Naive B cell (primary cell): ENCODE measurements around the gene FUT6. TPM values are rescaled to one million over a fixed set of nuclear protein-coding genes. Genes with fewer than 3 reads are reported as not detected.
"Not testable (repeated sequence)": the region's sequence is repeated elsewhere in the genome, so short reads cannot be mapped to it uniquely, and the experiment has no call there.

Experiments
- ATAC-seq, 2 donors: fragments of 150-1000 bp; cut with Tn5 transposase; 2 replicates each; pipeline ENCODE4 v1.10.0; 2021; ENCODE audit warnings: low read depth in 2 of 2, mild to moderate bottlenecking in 2 of 2, moderate library complexity in 2 of 2
- DNase-seq: peaks from one replicate; pipeline ENCODE4 v3.0.0; 2022
- H3K27ac Mint-ChIP-seq, 6 donors: one replicate each; pipeline ENCODE4 v1.8.0; 2020 to 2022; ENCODE audit warnings: mild to moderate bottlenecking in 6 of 6, mixed read lengths in 6 of 6, moderate library complexity in 5 of 6, inconsistent platforms in 2 of 6
- H3K27me3 Mint-ChIP-seq, 3 donors: one replicate each; pipeline ENCODE4 v1.8.0; 2021 to 2022; ENCODE audit warnings: mixed read lengths in 3 of 3, mild to moderate bottlenecking in 1 of 3
- H3K36me3 Mint-ChIP-seq, 2 donors: one replicate each; pipeline ENCODE4 v1.8.0; 2020 to 2022; ENCODE audit warnings: mixed read lengths in 2 of 2, inconsistent platforms in 1 of 2, mild to moderate bottlenecking in 1 of 2
- H3K4me1 Mint-ChIP-seq, 3 donors: one replicate each; pipeline ENCODE4 v1.8.0; 2020 to 2022; ENCODE audit warnings: mixed read lengths in 3 of 3, inconsistent platforms in 1 of 3, mild to moderate bottlenecking in 1 of 3, moderate library complexity in 1 of 3
- H3K4me3 Mint-ChIP-seq, 8 donors: one replicate each; pipeline ENCODE4 v1.8.0; 2020 to 2022; ENCODE audit warnings: mild to moderate bottlenecking in 8 of 8, mixed read lengths in 8 of 8, moderate library complexity in 8 of 8, inconsistent platforms in 2 of 8
- H3K9me3 Mint-ChIP-seq, 7 donors: one replicate each; pipeline ENCODE4 v1.8.0; 2020 to 2022; ENCODE audit warnings: mixed read lengths in 7 of 7, mild to moderate bottlenecking in 5 of 7, inconsistent platforms in 2 of 7, moderate library complexity in 1 of 7
- polyA plus RNA-seq, 6 donors: library from polyadenylated mRNA; unstranded; fragments of 300-500 nt; fragmentation: Illumina TruSeq; gene quantifications; one replicate each; pipeline ENCODE4 v1.2.3, GENCODE V29; 2021; ENCODE audit warnings: low read depth in 6 of 6

The FUT6 gene
- polyA plus RNA-seq, 6 donors from 2014 or later = not detected

DNA sequence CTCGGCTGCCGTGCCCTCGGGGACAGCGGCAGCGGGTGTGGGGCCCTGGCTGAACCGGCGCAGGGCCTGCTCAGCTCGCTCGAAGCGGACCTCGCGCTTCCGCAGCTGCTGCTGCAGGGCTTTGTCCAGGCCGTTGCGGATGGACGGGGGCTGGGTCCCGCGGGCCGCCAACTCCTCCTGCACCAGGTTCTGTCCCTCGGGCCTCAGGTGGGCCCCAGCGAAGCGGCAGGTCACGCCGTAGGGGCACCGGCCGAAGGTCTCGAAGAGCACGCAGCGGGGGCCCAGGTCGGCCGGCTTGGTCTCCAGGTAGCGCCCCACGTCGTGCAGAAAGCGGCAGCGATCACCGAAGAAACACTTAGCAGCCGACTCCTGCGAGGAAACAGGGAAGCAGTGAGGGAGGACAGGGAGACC is 50.1 kb downstream of the FUT6 start:
- ATAC-seq (no peak), DNase-seq (no peak)
- H3K4me1 Mint-ChIP-seq = peaks cover 20 to 28% (median 25%) of the 10 kb centered on the region in 3 donors
- peak overlapping the region in 4 of 8 donors; percentile 33 to 98 (median 42) for H3K4me3 Mint-ChIP-seq
- H3K9me3 Mint-ChIP-seq = peaks cover 0 to 8% (median 0%) of the 10 kb centered on the region in 7 donors
- peak overlapping the region in 1 of 6 donors; percentile 44 for H3K27ac Mint-ChIP-seq
- peaks cover 0 to 5% (median 4%) of the 10 kb centered on the region in 3 donors for H3K27me3 Mint-ChIP-seq
- peaks cover 0 to 31% of the 10 kb centered on the region in 2 donors for H3K36me3 Mint-ChIP-seq

DNA sequence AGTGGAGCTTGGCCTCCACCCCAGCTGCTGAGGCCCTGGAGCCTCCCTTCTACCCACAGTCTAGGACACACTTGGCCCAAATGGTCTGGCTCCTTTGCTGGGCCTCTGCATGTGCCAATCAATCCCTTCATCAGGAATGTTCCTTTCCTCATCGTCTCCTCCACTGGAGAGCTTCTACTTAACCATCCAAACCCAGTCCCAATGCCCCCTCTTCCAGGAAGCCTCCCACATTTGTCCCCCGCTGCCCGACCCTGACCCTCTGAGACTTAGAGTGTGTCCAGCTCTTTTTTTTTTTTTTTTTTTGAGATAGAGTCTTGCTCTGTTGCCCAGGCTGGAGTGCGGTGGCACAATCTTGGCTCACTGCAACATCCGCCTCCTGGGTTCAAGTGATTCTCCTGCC is 51.1 kb downstream of the FUT6 start:
- no peak for DNase-seq
- peaks cover 0 to 31% of the 10 kb centered on the region in 2 donors for H3K36me3 Mint-ChIP-seq
- peaks cover 0 to 8% (median 0%) of the 10 kb centered on the region in 7 donors for H3K9me3 Mint-ChIP-seq
- no peak for ATAC-seq
- H3K27me3 Mint-ChIP-seq = peaks cover 0 to 5% (median 4%) of the 10 kb centered on the region in 3 donors
- peaks cover 20 to 28% (median 23%) of the 10 kb centered on the region in 3 donors for H3K4me1 Mint-ChIP-seq
- H3K4me3 Mint-ChIP-seq = peak overlapping the region in 2 of 8 donors; percentile 39 to 68
- H3K27ac Mint-ChIP-seq = peak overlapping the region in 2 of 6 donors; percentile 51 to 72

DNA sequence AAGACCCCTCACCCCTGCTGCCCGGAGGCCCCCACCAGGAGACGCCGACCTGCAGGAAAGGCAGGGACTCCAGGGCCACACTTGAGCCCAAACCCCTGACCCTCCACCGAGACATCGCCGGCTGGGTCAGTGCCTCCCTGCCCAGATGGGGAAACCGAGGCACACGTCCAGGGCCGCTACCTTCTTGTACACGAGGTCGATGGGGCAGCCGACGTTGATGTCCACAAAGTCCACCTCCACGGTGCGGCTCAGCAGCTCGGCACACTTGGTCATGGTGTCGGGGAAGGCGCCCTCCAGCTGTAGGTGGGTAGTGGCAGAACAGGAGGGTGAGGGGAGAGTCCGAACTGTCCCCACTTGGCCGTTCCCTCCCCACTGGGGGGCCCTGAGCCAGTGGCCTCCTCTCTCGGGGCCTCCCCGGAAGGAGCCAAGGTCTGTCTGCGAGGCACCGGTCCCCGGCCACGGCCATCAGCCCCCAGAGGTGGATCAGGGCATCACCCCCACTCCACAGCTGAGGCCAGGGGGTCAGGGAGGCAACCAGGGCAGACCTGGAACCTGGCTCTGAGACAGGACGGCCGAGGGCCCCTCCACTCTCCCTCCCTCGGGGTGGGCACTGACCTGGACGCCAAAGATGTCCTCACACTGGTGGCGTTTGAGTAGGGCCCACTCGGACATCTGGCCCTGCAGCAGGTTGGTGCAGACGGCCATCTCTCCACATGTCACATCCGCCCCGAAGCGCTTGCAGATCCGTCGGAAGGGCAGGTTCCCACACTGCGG is 51.9 kb downstream of the FUT6 start:
- Mint-ChIP-seq H3K9me3 (peaks cover 0 to 8% (median 0%) of the 10 kb centered on the region in 7 donors), H3K4me3 (peak overlapping the region in 1 of 8 donors; percentile 53), H3K4me1 (peaks cover 20 to 28% (median 23%) of the 10 kb centered on the region in 3 donors), H3K27me3 (no peaks in the 10 kb centered on the region), H3K27ac (peak overlapping the region in 1 of 6 donors; percentile 72), H3K36me3 (peaks cover 0 to 31% of the 10 kb centered on the region in 2 donors)
- ATAC-seq = no peak
- no peak for DNase-seq

GRCh38 chr19:5786593-5787408 is 52.7 kb downstream of the FUT6 start:
- Mint-ChIP-seq H3K27ac (peak overlapping the region in 2 of 6 donors; percentile 47 to 70), H3K9me3 (peaks cover 0 to 8% (median 0%) of the 10 kb centered on the region in 7 donors), H3K27me3 (no peaks in the 10 kb centered on the region), H3K4me3 (no peak overlapping the region), H3K36me3 (peaks cover 0 to 31% of the 10 kb centered on the region in 2 donors), H3K4me1 (peaks cover 20 to 28% (median 23%) of the 10 kb centered on the region in 3 donors)
- ATAC-seq = no peak
- DNase-seq = no peak

- H3K4me1 Mint-ChIP-seq = peaks cover 12 to 21% (median 15%) of the 10 kb centered on the region in 3 donors
- H3K27ac Mint-ChIP-seq = no peak overlapping the region
- no peaks in the 10 kb centered on the region for H3K27me3 Mint-ChIP-seq
- H3K4me3 Mint-ChIP-seq = no peak overlapping the region
- no peak for DNase-seq
- H3K36me3 Mint-ChIP-seq = peaks cover 0 to 23% of the 10 kb centered on the region in 2 donors
- no peaks in the 10 kb centered on the region for H3K9me3 Mint-ChIP-seq
- no peak for ATAC-seq
These were observed 54.1 kb downstream of the FUT6 start for GRCh38 chr19:5785423-5785822.

- Mint-ChIP-seq H3K4me3 (no peak within 1 kb of the TSS), H3K9me3 (no peaks in the 10 kb centered on the region), H3K4me1 (peaks cover 7 to 16% (median 9%) of the 10 kb centered on the region in 3 donors), H3K27me3 (no peaks in the 10 kb centered on the region), H3K36me3 (peaks cover 0 to 19% of the 10 kb centered on the region in 2 donors), H3K27ac (peak within 1 kb of the TSS in 1 of 6 donors; percentile 24)
- ATAC-seq = peak; percentile 6 to 9
- no peak for DNase-seq
These were observed 54.8 kb downstream of the FUT6 start, which contains the start of gene PRR22 for GRCh38 chr19:5784581-5785147. Gene PRR22 (minus strand): TSS chr19:5784746. CDS start chr19:5784660, 86 bp downstream.

DNA sequence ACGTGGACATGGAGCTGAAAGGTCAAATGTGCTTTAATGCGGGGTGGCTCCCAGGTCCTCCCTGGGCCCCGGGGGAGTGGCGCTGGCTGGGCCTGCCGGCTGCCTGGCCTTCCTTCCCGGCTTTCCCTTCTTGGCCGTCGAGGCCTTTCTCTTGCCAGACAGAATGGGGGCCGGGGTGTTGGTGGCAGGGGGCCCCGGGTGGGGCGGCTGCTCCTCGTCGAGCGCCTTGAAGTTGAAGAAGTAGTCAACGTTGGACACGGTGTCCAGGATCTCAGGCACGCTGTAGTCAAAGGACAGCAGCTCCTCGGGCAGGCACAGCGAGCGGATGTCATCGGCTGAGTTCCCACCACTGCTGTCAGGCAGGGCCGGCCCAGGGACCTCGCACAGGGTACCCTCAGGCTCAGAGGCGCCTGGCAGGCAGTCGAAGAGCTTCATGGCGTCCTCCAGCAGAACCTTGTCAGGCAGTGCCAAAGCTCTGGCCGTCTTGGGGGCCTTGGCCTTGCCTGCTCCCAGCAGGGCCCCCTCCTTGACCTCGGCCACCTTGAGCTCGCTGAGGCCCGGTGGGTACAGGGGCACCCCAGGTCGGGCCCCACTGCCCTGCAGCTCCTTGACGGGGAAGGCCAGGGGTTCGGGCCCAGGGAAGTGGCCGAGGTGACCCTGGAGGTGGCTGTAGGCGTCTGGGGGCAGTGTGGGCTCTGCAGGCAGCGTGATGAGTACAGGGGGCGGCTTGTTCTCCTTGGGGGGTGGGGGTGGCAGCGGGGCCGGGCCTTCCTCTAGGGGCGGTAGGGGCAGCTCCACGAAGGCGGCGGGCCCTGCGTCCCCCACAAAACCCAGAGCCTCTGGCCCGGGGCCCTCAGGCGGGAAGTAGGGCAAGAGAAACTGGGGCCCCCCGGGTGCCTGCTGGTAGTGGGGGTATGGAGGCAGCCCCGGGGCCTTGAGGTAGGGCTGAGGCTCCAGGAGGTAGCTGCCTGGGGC is 56.3 kb downstream of the FUT6 start:
- ATAC-seq (peak in 1 of 2 donors; percentile 6), DNase-seq (no peak)
- Mint-ChIP-seq H3K4me1 (peaks cover 4 to 10% (median 5%) of the 10 kb centered on the region in 3 donors), H3K27ac (no peak overlapping the region), H3K27me3 (no peaks in the 10 kb centered on the region), H3K4me3 (no peak overlapping the region), H3K9me3 (no peaks in the 10 kb centered on the region), H3K36me3 (peaks cover 0 to 14% of the 10 kb centered on the region in 2 donors)

DNA sequence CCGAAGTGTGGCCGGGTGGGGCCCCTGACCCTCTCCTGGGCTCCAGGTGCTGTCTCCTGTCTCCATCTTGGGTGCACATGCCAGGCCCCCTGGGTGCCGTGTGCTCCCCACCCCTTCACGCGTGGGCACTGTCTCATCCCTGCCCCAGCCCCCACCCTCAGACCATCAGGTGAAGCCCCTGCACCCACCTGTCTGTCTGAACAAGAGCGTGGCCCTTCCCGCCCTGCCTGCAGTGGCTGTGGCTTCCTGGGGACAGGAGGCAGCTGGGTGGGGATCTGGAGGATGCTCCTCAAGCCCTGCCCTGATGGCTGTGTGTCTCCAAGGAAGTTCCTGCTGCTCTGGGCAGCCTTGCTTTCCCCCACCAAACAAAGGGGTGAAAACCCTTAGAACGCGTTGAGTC is 57.2 kb downstream of the FUT6 start:
- Mint-ChIP-seq H3K9me3 (no peaks in the 10 kb centered on the region), H3K4me1 (peaks cover 4 to 5% (median 5%) of the 10 kb centered on the region in 3 donors), H3K4me3 (no peak overlapping the region), H3K36me3 (peaks cover 0 to 12% of the 10 kb centered on the region in 2 donors), H3K27ac (peak overlapping the region in 1 of 6 donors; percentile 16), H3K27me3 (no peaks in the 10 kb centered on the region)
- DNase-seq = no peak
- no peak for ATAC-seq

GRCh38 chr19:5780916-5781315 is 58.6 kb downstream of the FUT6 start:
- DNase-seq, H3K36me3 Mint-ChIP-seq, ATAC-seq, H3K4me1 Mint-ChIP-seq, H3K9me3 Mint-ChIP-seq, H3K27ac Mint-ChIP-seq, H3K4me3 Mint-ChIP-seq, H3K27me3 Mint-ChIP-seq: not testable (repeated sequence)

Other genes with a start within 250 kb of the FUT6 start
- gene SAFB2, start 216.9 kb downstream of the FUT6 start, polyA plus RNA-seq = 10 to 100 TPM; 19.9 to 56.0 (median 29.3) TPM
- 100 to 1,000 TPM in 1 of 6 donors, 10 to 100 TPM in 5; 18.3 to 119 (median 43.4) TPM for gene SAFB, start 216.6 kb downstream of the FUT6 start, polyA plus RNA-seq
- 100 to 1,000 TPM in 2 of 6 donors, 10 to 100 TPM in 4; 74.0 to 101 (median 86.6) TPM for gene MICOS13, start 159.2 kb downstream of the FUT6 start, polyA plus RNA-seq
- gene HSD11B1L, start 158.7 kb downstream of the FUT6 start, polyA plus RNA-seq = 1 to 10 TPM; 1.1 to 6.5 (median 2.6) TPM
- gene RPL36, start 149.4 kb downstream of the FUT6 start, polyA plus RNA-seq = 1,000 to 10,000 TPM; 1,207 to 2,143 (median 1,738) TPM
- gene LONP1, start 119.6 kb downstream of the FUT6 start, polyA plus RNA-seq = 10 to 100 TPM; 16.7 to 40.6 (median 21.7) TPM
- not detected for gene CATSPERD, start 119.1 kb downstream of the FUT6 start, polyA plus RNA-seq
- under 1 TPM in 3 of 6 donors, not detected in 3; 0.25 to 0.28 (median 0.25) TPM for gene PRR22, start 55.0 kb downstream of the FUT6 start, polyA plus RNA-seq
- gene DUS3L, start 48.5 kb downstream of the FUT6 start, polyA plus RNA-seq = 10 to 100 TPM; 27.1 to 45.2 (median 35.5) TPM
- under 1 TPM in 2 of 6 donors, not detected in 4; 0.28 to 0.29 TPM for gene NRTN, start 34.6 kb downstream of the FUT6 start, polyA plus RNA-seq
- not detected for gene FUT3, start 11.7 kb upstream of the FUT6 start, polyA plus RNA-seq
- under 1 TPM in 1 of 6 donors, not detected in 5; 0.30 TPM for gene FUT5, start 30.8 kb upstream of the FUT6 start, polyA plus RNA-seq
- 100 to 1,000 TPM; 288 to 317 (median 302) TPM for gene NDUFA11, start 64.1 kb upstream of the FUT6 start, polyA plus RNA-seq
- gene VMAC, start 65.2 kb upstream of the FUT6 start, polyA plus RNA-seq = 1 to 10 TPM; 5.1 to 6.8 (median 5.9) TPM
- gene CAPS, start 74.6 kb upstream of the FUT6 start, polyA plus RNA-seq = 1 to 10 TPM in 5 of 6 donors, not detected in 1; 1.1 to 4.4 (median 2.0) TPM
- 10 to 100 TPM in 1 of 6 donors, 1 to 10 TPM in 5; 2.8 to 10.7 (median 7.4) TPM for gene RANBP3, start 138.4 kb upstream of the FUT6 start, polyA plus RNA-seq